GM10847 (cell line): ENCODE results near the gene LRFN2.

Experiments
- POLR2A ChIP-seq: IDR thresholded peaks from 2 replicates; pipeline ENCODE4 v1.6.1; 2011; ENCODE audit not compliant: insufficient read length; ENCODE audit errors: extremely low read depth

LRFN2 gene

GRCh38 chr6:40425192-40425919 is 161.8 kb downstream of the LRFN2 start:
- no peak for TF ChIP-seq POLR2A

GRCh38 chr6:40422046-40422445 is 165.1 kb downstream of the LRFN2 start:
- no peak for TF ChIP-seq POLR2A

- TF ChIP-seq POLR2A = no peak
Observed at GRCh38 chr6:40419946-40420728, 167.0 kb downstream of the LRFN2 start.

- no peak for TF ChIP-seq POLR2A
Observed at GRCh38 chr6:40419377-40419776, 167.8 kb downstream of the LRFN2 start.

- no peak for TF ChIP-seq POLR2A
Observed at GRCh38 chr6:40417031-40417430, 170.1 kb downstream of the LRFN2 start.

- no peak for TF ChIP-seq POLR2A
Observed at GRCh38 chr6:40414617-40415016, 172.5 kb downstream of the LRFN2 start.

GRCh38 chr6:40413239-40413638 is 173.9 kb downstream of the LRFN2 start:
- no peak for TF ChIP-seq POLR2A

GRCh38 chr6:40411881-40412280 is 175.3 kb downstream of the LRFN2 start:
- no peak for TF ChIP-seq POLR2A

GRCh38 chr6:40410821-40411220 is 176.3 kb downstream of the LRFN2 start:
- no peak for TF ChIP-seq POLR2A

GRCh38 chr6:40409716-40410397 is 177.3 kb downstream of the LRFN2 start:
- TF ChIP-seq POLR2A = no peak

GRCh38 chr6:40408786-40409542 is 178.2 kb downstream of the LRFN2 start:
- TF ChIP-seq POLR2A = no peak

- TF ChIP-seq POLR2A = no peak
Observed at GRCh38 chr6:40407239-40407638, 179.9 kb downstream of the LRFN2 start.

- TF ChIP-seq POLR2A = no peak
Observed at GRCh38 chr6:40406175-40406574, 181.0 kb downstream of the LRFN2 start.

- TF ChIP-seq POLR2A = no peak
Observed at GRCh38 chr6:40400738-40401137, 186.4 kb downstream of the LRFN2 start.

- no peak for TF ChIP-seq POLR2A
Observed at GRCh38 chr6:40399888-40400457, 187.2 kb downstream of the LRFN2 start.
